GM18868 (cell line): ENCODE measurements around the gene IP6K1.

ENCODE experiments used
- ATAC-seq: cut with Tn5 transposase; IDR thresholded peaks from one replicate; pipeline ENCODE4 v1.9.1; 2021; ENCODE audit warnings: mild to moderate bottlenecking, moderate library complexity; ENCODE audit not compliant: unreplicated experiment

The IP6K1 gene

GRCh38 chr3:49727154-49727923, 59.0 kb downstream of the IP6K1 start:
- no peak for ATAC-seq

DNA sequence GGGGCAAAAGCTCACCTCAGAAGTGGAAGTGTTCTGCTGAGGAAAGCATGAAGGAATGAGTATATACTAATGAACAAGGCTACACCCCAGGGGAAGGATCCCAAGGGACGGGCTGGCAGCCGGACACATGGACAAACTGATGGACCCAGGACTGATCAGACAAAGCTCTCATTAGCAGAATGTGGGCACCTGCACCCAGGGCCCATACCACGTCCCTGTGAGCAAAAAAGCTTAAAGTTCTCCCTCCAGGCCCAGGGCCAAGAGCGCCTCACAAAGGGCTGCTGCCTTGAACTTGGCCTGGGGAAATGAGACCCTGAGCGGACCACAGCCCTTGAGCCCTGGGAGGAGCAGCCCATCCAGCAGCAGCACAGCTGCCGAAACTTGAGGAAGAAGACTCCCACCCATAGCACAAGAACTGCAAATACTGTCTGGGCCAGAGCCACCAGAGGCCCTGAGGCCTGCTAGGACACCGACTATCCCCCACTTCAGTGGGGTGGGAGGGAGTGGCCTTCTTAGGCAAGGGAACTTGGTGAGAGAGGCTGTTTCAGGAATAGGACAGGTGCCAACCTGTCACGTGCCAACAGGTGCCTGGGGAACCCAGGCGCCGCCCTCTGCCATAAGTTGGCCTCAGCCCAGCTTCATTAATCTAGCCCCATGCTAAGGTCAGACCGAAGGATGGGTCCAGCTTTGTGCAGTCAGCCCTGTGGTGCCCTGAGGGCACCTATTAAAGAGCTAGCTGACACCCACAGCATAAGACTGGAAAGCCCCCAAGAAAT, 60.2 kb downstream of the IP6K1 start:
- ATAC-seq: no peak

DNA sequence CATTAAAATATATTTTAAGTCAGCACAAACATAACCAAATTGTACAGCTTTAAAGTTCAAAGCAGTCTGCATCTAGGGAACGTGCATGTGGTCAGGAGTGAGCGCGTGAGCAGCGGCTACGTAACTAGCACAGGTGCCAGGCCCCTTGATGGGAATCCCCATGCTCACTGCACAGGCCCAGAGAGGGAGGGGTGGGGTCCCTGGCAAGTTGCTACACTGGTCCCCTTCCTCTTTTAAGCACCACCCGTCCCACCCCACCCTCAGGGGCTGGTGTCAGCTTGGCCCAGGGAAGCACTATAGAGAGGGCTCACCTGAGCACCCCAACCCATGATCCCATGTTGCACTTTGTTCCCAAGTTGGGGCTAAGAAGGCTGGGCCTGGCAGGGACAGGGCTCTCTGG, 61.8 kb downstream of the IP6K1 start:
- ATAC-seq: no peak

GRCh38 chr3:49723628-49724551, 62.5 kb downstream of the IP6K1 start, which contains the start of gene GMPPB:
GMPPB (minus strand) TSS chr3:49723951; CDS start chr3:49723726, 225 bp downstream.
- ATAC-seq: peak; percentile 79

DNA sequence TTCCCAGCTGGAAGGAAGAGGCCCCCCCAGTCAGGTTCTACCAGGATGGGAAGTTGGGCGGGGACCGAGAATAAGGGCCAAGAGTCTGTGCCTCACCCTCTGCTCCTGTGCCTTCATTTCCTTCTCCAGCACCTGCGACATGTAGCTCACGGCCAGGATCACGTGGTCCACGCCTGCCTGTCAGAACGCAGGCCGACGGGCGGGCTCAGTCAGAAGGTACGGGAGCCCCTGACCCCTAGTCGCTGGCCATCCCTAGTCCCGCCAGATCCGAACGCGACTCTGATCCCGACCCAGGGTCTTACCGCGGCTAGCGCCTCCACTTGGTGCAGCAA, 63.1 kb downstream of the IP6K1 start:
- ATAC-seq: no peak

DNA sequence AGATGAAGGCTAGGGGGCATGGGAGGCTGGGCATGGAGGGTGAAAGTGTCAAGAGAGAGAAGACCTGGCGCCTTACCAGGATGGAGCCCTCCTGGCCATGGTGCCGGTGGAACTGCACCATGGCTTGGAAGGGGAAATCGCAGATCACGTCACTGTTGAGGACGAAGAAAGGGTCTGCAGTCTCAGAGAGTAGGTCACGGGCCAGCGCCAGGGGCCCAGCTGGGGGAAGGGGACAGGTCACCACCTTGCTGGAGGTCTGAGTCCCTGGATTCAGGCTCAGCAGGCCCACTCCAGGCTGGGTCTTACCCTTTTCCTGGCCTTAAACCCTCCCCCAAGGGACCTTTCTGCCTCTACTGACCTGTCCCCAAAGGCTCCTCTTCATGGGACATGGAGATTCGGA, 63.4 kb downstream of the IP6K1 start:
- no peak for ATAC-seq

DNA sequence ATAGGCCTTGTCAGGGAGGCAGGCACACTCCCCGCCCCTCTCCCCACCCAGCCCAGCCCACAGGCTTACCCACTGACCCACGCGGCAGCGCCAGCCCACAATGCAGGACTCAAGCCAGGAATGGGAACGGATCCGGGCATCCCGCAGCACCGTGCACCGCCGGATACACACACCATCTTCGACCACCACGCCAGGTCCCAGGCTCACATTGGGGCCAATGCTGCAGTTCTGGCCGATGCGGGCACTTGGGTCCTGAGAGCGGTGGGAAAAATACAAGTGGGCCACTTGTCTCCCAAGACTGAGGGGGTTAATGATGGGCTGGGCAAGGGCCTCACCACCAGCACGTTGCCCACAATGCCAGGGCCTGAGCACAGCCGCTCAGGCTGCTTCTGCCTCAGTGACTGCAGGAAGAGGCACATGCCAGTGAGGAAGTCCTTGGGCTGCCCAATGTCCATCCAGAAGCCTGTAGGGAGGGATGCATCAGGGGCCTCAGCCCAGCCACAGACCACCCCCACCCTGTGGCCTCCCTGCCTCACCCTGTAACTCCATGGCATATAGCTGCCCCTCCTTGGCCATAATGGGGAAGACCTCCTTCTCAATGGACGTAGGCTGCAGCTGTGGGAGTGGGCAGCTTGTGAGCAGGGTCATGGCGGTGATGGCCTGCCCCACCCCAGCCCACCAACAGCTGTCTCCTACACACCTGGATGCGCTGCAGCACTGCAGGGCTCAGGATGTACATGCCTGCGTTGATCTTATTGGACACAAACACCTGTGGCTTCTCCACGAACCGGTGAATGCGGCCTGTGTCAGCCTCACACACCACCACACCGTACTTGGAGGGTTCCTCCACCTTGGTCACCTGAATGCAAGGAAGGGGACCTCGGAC, 64.2 kb downstream of the IP6K1 start:
- ATAC-seq: no peak

DNA sequence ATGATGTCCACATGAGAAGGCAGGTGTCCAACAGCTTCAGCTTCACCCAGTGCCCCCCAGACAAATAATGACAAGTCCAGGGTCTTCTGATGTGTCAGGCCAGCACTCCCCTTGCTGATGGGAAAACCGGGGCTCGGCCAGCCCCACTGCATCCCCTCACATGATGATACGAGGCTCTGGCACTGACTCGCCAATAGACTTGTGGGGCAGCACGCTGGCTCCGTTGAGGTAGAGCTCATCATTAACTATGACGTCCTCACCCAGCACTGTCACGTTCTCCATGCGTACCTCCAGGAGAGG, 64.8 kb downstream of the IP6K1 start:
- ATAC-seq: no peak

GRCh38 chr3:49720855-49721595, 65.3 kb downstream of the IP6K1 start:
- no peak for ATAC-seq

- peak; percentile 54 for ATAC-seq
These were observed 67.0 kb downstream of the IP6K1 start, which contains the start of gene AMIGO3 for GRCh38 chr3:49719214-49719884. AMIGO3 (minus strand) TSS chr3:49719684; CDS start chr3:49719465, 219 bp downstream.

GRCh38 chr3:49718858-49719213, 67.5 kb downstream of the IP6K1 start:
- ATAC-seq: no peak

GRCh38 chr3:49717959-49718857, 68.1 kb downstream of the IP6K1 start:
- ATAC-seq: no peak

- no peak for ATAC-seq
These were observed 69.0 kb downstream of the IP6K1 start for GRCh38 chr3:49717211-49717958.

DNA sequence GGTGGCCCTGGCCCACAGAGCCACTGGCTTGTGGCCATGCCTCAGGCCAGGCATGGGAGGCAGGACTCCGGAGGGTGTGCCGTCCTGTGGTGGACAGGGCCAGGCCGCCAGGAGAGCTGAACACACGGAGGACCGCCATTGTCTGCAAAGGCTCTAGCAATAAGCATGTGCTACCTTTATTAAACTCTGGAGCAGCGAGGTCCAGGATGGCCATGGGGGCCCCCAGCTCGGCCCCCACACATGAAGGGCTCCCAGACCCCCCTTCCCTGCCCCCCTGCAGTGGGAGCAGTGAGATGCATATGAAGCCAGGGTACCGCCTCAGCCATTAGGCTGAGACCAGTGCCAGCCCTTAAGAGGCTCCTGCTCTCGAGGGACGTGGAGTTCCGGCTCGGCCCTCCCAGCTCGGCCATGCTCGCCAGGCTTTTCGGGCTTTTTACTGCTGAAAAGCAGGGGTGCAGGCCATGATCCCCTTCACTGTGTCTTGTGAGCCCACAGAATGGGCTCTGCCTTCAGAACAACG, 69.6 kb downstream of the IP6K1 start:
- ATAC-seq: no peak

GRCh38 chr3:49716169-49716568, 70.2 kb downstream of the IP6K1 start:
- no peak for ATAC-seq

DNA sequence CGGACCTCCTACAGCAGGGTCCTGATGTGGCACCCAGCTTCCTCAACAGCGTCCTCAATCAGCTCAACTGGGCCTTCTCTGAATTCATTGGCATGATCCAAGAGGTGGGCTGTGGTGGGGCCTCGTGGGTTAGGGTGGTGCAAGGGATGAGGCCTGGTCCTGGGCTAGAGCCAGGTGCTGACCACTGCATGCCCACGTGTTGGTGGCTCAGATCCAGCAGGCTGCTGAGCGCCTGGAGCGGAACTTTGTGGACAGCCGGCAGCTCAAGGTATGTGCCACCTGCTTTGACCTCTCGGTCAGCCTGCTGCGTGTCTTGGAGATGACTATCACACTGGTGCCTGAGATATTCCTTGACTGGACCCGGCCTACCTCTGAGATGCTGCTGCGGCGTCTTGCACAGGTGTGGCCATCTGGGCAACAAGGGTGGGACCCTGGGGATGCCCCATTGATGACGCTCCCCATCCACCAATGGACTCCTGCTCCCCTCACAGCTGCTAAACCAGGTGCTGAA, 70.7 kb downstream of the IP6K1 start:
- ATAC-seq: no peak
